OCI-M2 (cell line): ENCODE data around the gene RIMS1.

ENCODE experiments used
- DNase-seq: peaks from one replicate; lab custom pipeline; 2025; ENCODE audit not compliant: unreplicated experiment; lab: John Stamatoyannopoulos, UW

RIMS1 gene

GRCh38 chr6:72403413-72403812, 517.1 kb downstream of the RIMS1 start:
- DNase-seq, result no peak

- DNase-seq, result no peak
These were observed 520.2 kb downstream of the RIMS1 start for GRCh38 chr6:72406517-72406916.

GRCh38 chr6:72410769-72411168, 524.4 kb downstream of the RIMS1 start:
- no peak for DNase-seq

GRCh38 chr6:72411872-72412708, 525.7 kb downstream of the RIMS1 start:
- peak; percentile 34 for DNase-seq

GRCh38 chr6:72412709-72413044, 526.3 kb downstream of the RIMS1 start:
- DNase-seq, result no peak

- no peak for DNase-seq
These were observed 527.5 kb downstream of the RIMS1 start for GRCh38 chr6:72413884-72414283.

- DNase-seq, result no peak
These were observed 528.3 kb downstream of the RIMS1 start for GRCh38 chr6:72414657-72415056.

GRCh38 chr6:72416744-72417465, 530.6 kb downstream of the RIMS1 start:
- no peak for DNase-seq

GRCh38 chr6:72417759-72418158, 531.4 kb downstream of the RIMS1 start:
- DNase-seq, result no peak

- DNase-seq, result no peak
These were observed 532.1 kb downstream of the RIMS1 start for GRCh38 chr6:72418495-72418894.

- DNase-seq, result no peak
These were observed 533.6 kb downstream of the RIMS1 start for GRCh38 chr6:72419966-72420365.

- DNase-seq, result no peak
These were observed 534.1 kb downstream of the RIMS1 start for GRCh38 chr6:72420409-72420808.

- no peak for DNase-seq
These were observed 535.0 kb downstream of the RIMS1 start for GRCh38 chr6:72421387-72421786.

GRCh38 chr6:72422171-72422570, 535.8 kb downstream of the RIMS1 start:
- no peak for DNase-seq

GRCh38 chr6:72424476-72424875, 538.1 kb downstream of the RIMS1 start:
- no peak for DNase-seq

- no peak for DNase-seq
These were observed 538.8 kb downstream of the RIMS1 start for GRCh38 chr6:72425003-72425681.

- no peak for DNase-seq
These were observed 554.3 kb downstream of the RIMS1 start for GRCh38 chr6:72440611-72441010.

GRCh38 chr6:72446430-72446829, 560.1 kb downstream of the RIMS1 start:
- no peak for DNase-seq
